WI38 (cell line): ENCODE results near the gene CCNF.

ENCODE experiments used
- H3K4me3 ChIP-seq: 2 replicates; pipeline ENCODE4 v1.5.1; 2011; ENCODE audit warnings: low read depth, mild to moderate bottlenecking, control low read depth, low read length
- TF ChIP-seq, protein P1 (sequence below): IDR thresholded peaks from 2 replicates; pipeline ENCODE4 v1.5.1; 2012; ENCODE audit warnings: low read depth, mild to moderate bottlenecking, control low read depth, low read length

Gene CCNF

DNA sequence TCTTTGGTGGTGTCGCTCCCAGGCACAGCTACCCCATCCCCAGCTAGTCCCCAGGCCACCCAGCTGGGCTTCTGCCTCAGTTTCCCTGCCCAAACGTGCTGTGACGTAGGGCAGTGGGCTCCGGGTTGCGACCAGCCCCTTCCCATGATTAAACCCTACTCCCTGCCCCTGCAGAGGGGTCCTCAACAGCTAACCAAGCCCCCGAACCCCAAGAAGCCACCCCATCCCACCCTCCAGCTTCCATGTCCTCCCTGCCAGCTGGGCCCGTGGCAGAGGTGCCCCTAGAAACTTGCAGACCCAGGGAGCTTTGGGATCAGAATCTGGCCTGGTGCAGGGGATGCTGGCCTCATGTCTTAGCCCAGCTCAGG, 41.0 kb downstream of the CCNF start:
- H3K4me3 ChIP-seq: no peak overlapping the region
- TF ChIP-seq, protein P1, sequence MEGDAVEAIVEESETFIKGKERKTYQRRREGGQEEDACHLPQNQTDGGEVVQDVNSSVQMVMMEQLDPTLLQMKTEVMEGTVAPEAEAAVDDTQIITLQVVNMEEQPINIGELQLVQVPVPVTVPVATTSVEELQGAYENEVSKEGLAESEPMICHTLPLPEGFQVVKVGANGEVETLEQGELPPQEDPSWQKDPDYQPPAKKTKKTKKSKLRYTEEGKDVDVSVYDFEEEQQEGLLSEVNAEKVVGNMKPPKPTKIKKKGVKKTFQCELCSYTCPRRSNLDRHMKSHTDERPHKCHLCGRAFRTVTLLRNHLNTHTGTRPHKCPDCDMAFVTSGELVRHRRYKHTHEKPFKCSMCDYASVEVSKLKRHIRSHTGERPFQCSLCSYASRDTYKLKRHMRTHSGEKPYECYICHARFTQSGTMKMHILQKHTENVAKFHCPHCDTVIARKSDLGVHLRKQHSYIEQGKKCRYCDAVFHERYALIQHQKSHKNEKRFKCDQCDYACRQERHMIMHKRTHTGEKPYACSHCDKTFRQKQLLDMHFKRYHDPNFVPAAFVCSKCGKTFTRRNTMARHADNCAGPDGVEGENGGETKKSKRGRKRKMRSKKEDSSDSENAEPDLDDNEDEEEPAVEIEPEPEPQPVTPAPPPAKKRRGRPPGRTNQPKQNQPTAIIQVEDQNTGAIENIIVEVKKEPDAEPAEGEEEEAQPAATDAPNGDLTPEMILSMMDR: no peak

DNA sequence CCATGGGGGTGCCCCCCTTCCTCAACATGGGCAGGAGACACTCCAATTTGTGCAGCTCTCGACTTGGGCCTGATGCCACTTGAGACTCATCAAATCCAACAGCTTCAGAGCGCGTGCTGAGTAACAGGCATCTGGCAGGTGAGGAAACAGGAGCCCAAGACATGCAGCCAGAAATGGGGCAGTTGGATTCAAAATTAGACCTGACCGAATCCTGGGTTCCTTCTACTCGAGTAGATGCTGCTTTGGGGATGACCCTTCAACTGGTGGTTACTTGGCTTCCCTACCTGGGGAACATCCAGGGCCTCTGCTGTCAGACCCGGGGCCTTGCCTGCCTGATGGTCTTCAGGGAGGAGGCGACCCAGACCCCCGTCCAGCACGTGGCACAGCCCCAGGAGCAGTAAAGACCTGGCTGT, 41.4 kb downstream of the CCNF start:
- TF ChIP-seq, protein P1: no peak
- no peak overlapping the region for H3K4me3 ChIP-seq

DNA sequence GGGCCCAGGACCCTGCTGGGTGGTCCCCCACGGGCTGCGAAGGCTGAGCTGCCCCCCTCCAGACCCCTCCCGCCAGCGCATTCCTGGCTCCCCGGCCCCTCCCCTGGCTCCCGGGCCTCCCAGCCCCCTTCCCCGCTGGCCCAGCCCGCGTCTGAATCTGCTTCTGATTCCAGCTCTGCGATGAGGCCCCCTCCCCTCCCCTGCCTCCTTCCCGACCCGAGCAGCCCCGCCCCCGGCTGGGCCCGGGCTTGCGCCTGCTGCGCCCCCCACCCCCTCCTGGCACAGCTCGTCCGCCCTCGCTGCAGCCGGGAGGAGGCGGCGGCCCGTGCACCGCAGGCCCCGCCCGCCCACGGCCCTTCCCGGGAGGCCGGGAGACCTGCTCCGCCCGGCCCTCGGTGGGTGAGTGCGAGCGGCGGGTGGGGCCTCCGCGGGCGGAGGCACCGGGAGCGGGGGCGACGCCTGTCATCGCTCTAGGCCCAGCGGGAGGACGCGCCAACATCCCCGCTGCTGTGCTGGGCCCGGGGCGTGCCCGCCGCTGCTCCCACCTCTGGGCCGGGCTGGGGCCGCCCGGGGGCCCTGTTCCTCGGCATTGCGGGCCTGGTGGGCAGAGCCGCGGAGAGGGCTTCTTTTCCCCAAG, 41.9 kb downstream of the CCNF start, which contains the start of gene NTN3:
NTN3 (plus strand) TSS at position 282 of the 637 bp plus-strand sequence. CDS start 405 bp downstream, outside the sequence.
- TF ChIP-seq, protein P1: no peak
- H3K4me3 ChIP-seq: 0 out of 2 replicates have a peak within 1 kb of the TSS, but pooled peaks have one; percentile 17

DNA sequence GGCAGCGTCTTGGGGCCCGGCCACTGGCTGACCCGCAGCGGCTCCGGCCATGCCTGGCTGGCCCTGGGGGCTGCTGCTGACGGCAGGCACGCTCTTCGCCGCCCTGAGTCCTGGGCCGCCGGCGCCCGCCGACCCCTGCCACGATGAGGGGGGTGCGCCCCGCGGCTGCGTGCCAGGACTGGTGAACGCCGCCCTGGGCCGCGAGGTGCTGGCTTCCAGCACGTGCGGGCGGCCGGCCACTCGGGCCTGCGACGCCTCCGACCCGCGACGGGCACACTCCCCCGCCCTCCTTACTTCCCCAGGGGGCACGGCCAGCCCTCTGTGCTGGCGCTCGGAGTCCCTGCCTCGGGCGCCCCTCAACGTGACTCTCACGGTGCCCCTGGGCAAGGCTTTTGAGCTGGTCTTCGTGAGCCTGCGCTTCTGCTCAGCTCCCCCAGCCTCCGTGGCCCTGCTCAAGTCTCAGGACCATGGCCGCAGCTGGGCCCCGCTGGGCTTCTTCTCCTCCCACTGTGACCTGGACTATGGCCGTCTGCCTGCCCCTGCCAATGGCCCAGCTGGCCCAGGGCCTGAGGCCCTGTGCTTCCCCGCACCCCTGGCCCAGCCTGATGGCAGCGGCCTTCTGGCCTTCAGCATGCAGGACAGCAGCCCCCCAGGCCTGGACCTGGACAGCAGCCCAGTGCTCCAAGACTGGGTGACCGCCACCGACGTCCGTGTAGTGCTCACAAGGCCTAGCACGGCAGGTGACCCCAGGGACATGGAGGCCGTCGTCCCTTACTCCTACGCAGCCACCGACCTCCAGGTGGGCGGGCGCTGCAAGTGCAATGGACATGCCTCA, 42.6 kb downstream of the CCNF start:
- 0 out of 2 replicates have a peak overlapping the region, but pooled peaks have one; percentile 17 for H3K4me3 ChIP-seq

DNA sequence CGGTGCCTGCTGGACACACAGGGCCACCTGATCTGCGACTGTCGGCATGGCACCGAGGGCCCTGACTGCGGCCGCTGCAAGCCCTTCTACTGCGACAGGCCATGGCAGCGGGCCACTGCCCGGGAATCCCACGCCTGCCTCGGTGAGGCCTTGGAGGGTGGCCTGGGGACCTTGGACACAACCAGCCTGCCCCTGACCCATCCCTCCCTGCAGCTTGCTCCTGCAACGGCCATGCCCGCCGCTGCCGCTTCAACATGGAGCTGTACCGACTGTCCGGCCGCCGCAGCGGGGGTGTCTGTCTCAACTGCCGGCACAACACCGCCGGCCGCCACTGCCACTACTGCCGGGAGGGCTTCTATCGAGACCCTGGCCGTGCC, 43.2 kb downstream of the CCNF start:
- TF ChIP-seq, protein P1: no peak
- H3K4me3 ChIP-seq: no peak overlapping the region

More for the DNA sequence above, 42.6 kb downstream of the CCNF start:
- TF ChIP-seq, protein P1: no peak

DNA sequence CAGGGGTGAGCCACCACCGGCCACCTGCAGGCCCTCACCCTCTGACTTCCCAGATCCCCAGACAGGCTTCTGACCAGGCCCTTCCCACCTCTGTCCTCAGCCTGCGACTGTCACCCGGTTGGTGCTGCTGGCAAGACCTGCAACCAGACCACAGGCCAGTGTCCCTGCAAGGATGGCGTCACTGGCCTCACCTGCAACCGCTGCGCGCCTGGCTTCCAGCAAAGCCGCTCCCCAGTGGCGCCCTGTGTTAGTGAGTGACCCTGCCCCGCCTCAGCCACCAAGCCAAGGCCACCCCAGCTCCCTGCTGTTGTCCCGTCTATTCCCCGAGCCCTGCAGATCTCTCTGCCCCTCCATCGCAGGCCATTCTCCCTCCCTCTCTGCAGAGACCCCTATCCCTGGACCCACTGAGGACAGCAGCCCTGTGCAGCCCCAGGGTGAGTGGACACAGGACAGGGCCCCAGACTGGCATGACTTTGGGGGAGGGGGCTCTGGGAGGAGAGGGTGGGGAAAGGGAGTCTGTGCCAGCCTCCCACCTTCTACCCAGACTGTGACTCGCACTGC, 43.7 kb downstream of the CCNF start:
- no peak overlapping the region; the same call in 1 of the 2 replicates for H3K4me3 ChIP-seq
- TF ChIP-seq, protein P1: no peak
